HG02981 (cell line): ENCODE data around the gene SHFL.

Experiments used
- ATAC-seq: cut with Tn5 transposase; IDR thresholded peaks from one replicate; pipeline ENCODE4 v1.9.1; 2021; ENCODE audit warnings: mild to moderate bottlenecking, moderate library complexity; ENCODE audit not compliant: unreplicated experiment

SHFL gene

DNA sequence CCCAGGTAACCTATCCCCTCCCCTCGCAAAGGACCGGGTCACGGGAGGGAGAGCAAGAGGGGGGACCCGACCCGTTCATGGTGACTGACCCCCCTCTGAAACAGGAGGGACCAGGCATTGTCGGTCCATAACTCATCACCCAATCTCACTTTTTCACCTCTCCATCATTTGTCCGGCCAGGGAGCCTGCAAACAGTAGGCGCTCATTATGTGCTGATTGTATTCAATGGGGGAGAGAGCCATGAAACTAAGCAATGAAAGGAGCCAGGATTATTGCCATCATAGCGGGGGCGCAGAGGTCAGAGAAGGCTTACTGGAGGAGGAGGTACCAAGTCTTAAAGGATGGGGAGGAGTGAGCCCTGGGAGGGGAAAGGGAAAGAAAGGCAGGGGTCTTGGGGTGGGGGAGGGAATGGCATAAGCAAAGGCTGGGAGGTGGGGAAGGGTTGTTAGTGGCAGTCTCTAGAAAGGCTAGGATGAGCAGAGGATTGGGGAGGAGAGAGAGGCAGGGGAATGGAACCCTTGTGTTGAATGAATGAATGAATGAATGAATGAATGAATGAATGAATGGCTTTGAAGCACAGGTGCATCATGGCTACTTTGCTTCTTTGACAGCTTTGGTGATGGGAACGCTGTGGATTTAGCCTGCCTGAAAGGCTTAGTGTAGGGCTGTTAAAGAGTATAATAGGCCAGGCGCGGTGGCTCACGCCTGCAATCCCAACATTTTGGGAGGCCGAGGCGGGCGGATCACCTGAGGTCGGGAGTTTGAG, 1.4 kb downstream of the SHFL start:
- ATAC-seq, result no peak

DNA sequence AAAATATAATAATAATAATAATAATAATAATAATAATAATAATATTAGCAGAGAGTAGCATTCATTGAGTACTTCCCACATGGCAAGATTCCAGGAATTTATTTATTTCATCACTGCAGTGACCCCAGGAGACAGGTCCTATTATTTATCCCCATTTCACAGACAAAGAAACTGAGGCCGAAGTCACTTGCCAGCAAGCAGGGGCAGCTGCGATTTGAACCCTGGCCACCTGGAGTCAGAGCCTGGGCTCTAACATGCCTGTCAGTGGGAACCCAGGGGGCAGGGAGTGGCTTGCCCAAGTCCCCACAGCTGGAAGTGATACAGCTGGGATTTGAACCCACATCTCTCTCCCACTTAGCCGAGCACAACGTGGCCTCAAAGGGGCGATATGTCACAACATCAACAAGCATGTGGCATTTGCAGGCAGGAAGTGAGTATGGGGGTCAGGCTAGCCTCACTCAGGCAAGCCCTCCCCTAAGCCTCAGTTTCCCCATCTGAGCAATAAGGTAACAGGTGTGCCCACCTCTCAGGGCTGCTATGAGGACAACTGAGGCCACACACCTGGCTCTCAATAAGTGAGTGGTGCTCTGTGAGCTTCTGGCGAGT, 2.9 kb downstream of the SHFL start:
- no peak for ATAC-seq

- no peak for ATAC-seq
Observed at GRCh38 chr19:10089801-10090375, 3.8 kb downstream of the SHFL start.

- no peak for ATAC-seq
Observed at GRCh38 chr19:10091370-10091687, 5.2 kb downstream of the SHFL start.

GRCh38 chr19:10091895-10092641, 6.0 kb downstream of the SHFL start:
- no peak for ATAC-seq

- no peak for ATAC-seq
Observed at GRCh38 chr19:10092648-10093294, 6.7 kb downstream of the SHFL start.

DNA sequence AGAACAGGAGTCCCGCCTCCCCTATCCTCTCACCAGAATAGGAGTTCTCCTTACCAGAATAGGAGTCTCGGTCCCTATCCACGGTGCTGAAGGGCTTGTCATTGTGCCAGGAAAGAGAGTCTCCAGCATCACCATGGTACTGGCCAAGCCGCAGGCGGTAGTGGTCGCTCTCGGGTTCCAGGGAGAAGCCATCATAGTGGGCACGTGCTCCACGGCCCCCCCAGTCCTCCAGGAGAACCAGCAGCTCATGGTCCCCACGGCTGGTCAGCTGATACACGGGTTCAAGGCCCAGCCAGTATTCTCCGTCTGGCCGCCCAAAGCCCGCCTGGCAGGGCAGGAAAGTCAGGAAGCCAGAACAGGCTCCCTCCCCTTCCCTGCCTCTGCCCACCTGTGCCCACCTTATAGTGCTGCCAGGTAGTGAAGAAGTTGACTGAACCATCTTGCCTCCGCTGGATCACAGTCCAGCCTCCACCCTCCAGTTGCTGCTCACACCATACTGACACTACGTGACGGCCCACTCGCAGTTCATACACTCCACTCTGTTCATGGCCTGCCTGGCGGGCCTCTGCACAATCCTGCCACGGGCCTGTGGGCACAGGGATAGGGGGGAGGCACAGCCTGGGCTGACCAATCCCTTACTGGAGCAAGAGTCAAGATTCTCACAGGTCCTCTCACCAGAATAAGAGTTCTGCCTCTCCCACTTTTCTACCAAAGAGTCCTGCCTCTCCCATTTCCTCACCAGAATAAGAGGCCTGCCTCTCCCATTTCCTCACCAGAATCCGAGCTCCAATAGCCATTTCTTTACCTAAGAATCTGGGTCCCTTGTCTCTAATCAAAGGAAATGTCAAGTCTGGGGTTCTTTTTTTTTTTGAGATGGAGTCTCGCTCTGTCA, 7.4 kb downstream of the SHFL start:
- ATAC-seq, result no peak

- no peak for ATAC-seq
Observed at GRCh38 chr19:10095622-10095947, 9.5 kb downstream of the SHFL start.

- ATAC-seq, result peak; percentile 76
Observed at GRCh38 chr19:10095948-10096614, 10.0 kb downstream of the SHFL start.

GRCh38 chr19:10096615-10096963, 10.5 kb downstream of the SHFL start:
- ATAC-seq, result no peak

DNA sequence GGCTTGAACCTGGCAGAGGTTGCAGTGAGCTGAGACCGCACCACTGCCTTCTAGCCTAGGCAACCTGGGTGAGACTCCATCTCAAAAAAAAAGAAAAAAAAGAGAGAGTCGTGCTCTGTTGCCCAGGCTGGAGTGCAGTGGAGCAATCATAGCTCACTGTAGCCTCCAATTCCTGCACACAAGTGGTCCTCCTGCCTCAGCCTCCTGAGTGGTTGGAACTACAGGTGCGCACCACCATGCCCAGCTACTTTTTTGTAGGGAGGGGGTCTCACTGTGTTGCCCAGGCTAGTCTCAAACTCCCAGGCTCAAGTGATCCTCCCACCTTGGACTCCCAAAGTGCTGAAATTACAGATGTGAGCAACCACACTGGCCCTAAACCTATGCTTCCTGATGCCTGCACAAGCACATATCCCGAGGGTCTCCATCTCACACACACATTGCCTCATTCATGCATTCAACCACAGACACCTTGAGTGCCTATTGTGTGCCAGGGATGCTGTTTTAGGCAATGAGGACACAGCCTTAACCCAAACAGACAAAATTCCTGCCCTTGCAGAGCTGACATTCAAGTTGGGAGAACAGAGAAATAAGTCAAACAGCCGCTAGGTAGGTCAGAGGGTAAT, 14.2 kb downstream of the SHFL start:
- no peak for ATAC-seq

DNA sequence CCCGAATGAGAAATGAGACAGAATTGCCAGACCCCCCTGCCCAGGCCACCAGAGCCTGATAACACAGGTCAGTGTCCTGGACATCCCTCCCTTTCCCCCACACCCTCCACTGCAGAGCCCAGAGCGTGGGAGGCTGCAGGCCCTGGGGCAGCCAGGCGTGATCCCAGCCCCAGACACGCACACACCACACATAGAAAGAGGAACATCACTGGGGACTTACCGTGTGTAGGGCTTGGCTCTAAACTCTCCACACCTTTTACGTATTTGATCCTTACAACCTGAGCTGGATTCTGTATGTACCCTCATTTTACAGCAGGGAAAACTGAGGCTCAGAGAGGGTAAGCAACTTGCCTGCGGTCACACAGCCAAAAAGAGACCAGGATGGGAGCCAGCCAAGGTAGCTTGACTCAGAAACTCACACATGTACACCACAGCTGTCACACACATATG, 16.7 kb downstream of the SHFL start:
- peak; percentile 36 for ATAC-seq

DNA sequence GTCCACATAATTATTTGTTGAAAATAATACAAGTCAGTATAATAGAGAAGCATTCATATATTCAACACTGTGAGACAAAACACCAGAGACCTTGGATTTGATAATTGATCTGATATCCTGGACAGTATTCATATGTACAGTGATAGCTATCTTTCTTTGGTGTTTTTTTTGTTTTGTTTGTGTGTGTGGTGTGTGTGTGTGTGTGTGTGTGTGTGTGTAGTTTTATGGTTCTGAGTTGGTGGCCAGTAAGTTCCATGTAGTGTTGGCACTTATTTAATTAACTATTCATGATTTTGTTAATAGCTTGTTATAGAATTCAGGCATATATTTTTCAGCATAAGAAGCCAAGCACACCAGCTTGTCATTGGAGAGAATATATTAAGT, 18.0 kb downstream of the SHFL start:
- no peak for ATAC-seq

- ATAC-seq, result peak; percentile 43
Observed at GRCh38 chr19:10104665-10105508, 18.8 kb downstream of the SHFL start.

- peak; percentile 24 for ATAC-seq
Observed at GRCh38 chr19:10105509-10106099, 19.5 kb downstream of the SHFL start.

DNA sequence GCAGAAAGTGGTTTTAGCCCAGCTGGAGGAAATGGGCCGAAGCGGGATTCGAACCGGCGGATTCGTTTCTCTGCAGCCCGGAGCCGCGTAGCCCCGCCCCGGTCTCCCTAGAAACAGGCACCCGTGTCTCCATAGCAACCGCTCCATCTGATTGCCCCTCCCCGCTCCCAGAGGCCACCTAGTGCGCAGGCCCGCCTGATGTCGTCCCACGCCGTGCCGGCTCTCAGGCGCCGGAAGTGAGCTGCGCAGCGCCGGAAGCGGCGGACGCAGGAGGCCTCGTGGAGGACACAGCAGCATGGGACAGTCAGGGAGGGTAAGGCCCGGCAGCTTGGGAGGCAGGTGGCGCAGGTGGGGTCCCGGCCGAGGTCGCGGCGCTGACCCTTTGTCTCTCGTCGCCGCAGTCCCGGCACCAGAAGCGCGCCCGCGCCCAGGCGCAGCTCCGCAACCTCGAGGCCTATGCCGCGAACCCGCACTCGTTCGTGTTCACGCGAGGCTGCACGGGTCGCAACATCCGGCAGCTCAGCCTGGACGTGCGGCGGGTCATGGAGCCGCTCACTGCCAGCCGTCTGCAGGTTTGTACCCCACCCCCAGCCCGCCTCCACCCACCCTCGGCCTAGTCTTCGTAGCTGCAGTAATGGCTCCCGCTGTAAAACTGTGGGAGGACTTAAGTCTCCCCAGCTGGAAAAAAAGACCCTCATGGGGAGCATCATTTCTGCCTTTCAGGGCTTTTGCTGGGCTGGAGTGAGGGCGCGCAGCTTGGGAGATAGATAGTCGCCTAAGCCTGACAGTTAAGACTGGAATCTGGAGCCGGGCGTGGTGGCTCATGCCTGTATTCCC, 20.2 kb downstream of the SHFL start, which contains the start of gene PPAN:
TSS of gene PPAN (plus strand) at position 263 of the 837 bp plus-strand sequence. CDS start at position 296, 33 bp downstream.
- peak; percentile 39 for ATAC-seq

DNA sequence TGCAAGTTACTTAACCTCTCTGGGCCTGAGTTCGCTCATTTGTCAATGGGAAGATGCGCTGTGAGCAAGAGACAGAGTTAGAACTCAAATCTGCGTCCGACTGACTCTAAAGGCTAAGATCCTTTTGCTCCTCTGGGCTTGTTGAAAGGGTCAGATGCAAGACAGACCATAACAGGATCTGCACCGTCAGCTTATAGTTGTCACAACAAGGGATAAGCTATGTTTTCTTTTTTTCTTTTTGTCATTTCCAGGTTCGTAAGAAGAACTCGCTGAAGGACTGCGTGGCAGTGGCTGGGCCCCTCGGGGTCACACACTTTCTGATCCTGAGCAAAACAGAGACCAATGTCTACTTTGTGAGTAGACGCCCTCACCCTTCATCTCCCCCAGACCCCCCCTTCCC, 21.1 kb downstream of the SHFL start:
- ATAC-seq, result no peak
